Stimulated activated effector memory CD8-positive, alpha-beta T cell treated with anti-CD3 and anti-CD28 coated beads, Interleukin-12 subunit alpha, Interleukin-12 subunit beta, amount 100 ng/mL, for 72 hours (primary cell): Measurements from ENCODE around the gene LRMDA.

Experiments used
- ATAC-seq: fragments of 150-1000 bp; cut with Tn5 transposase; 2 replicates; pipeline ENCODE4 v1.10.0; 2021
- DNase-seq, 2 donors: peaks; one replicate each; pipeline ENCODE4 v3.0.0; 2021 to 2022; ENCODE audit warnings: low spot score in 2 of 2
- H3K27ac Mint-ChIP-seq: one replicate; pipeline ENCODE4 v1.8.0; 2022; ENCODE audit warnings: mild to moderate bottlenecking, mixed read lengths
- H3K36me3 Mint-ChIP-seq: one replicate; pipeline ENCODE4 v1.8.0; 2022; ENCODE audit warnings: mild to moderate bottlenecking, mixed read lengths
- H3K4me1 Mint-ChIP-seq: one replicate; pipeline ENCODE4 v1.8.0; 2022; ENCODE audit warnings: mixed read lengths
- H3K4me3 Mint-ChIP-seq: one replicate; pipeline ENCODE4 v1.8.0; 2022; ENCODE audit warnings: mild to moderate bottlenecking, mixed read lengths
- H3K9me3 Mint-ChIP-seq: one replicate; pipeline ENCODE4 v1.8.0; 2022; ENCODE audit warnings: mixed read lengths

LRMDA gene

GRCh38 chr10:75851580-75852345, 420.3 kb downstream of the LRMDA start:
- no peaks in the 10 kb centered on the region for H3K36me3 Mint-ChIP-seq
- no peak for ATAC-seq
- H3K4me1 Mint-ChIP-seq, result no peaks in the 10 kb centered on the region
- H3K27ac Mint-ChIP-seq, result no peak overlapping the region
- DNase-seq, result no peak
- no peak overlapping the region for H3K4me3 Mint-ChIP-seq
- H3K9me3 Mint-ChIP-seq, result no peaks in the 10 kb centered on the region

- DNase-seq (no peak), ATAC-seq (no peak)
- H3K36me3 Mint-ChIP-seq, result no peaks in the 10 kb centered on the region
- no peak overlapping the region for H3K4me3 Mint-ChIP-seq
- no peak overlapping the region for H3K27ac Mint-ChIP-seq
- no peaks in the 10 kb centered on the region for H3K9me3 Mint-ChIP-seq
- no peaks in the 10 kb centered on the region for H3K4me1 Mint-ChIP-seq
These were observed 421.5 kb downstream of the LRMDA start for GRCh38 chr10:75852851-75853484.

- Mint-ChIP-seq H3K27ac (no peak overlapping the region), H3K4me1 (no peaks in the 10 kb centered on the region), H3K4me3 (no peak overlapping the region), H3K36me3 (no peaks in the 10 kb centered on the region), H3K9me3 (no peaks in the 10 kb centered on the region)
- no peak for DNase-seq
- no peak for ATAC-seq
These were observed 425.9 kb downstream of the LRMDA start for GRCh38 chr10:75857269-75857846.

GRCh38 chr10:75857896-75858295, 426.5 kb downstream of the LRMDA start:
- Mint-ChIP-seq H3K9me3 (no peaks in the 10 kb centered on the region), H3K4me3 (no peak overlapping the region), H3K36me3 (no peaks in the 10 kb centered on the region), H3K4me1 (no peaks in the 10 kb centered on the region), H3K27ac (no peak overlapping the region)
- ATAC-seq, result no peak
- no peak for DNase-seq

- no peaks in the 10 kb centered on the region for H3K4me1 Mint-ChIP-seq
- H3K36me3 Mint-ChIP-seq, result no peaks in the 10 kb centered on the region
- no peak for DNase-seq
- H3K9me3 Mint-ChIP-seq, result no peaks in the 10 kb centered on the region
- ATAC-seq, result no peak
- no peak overlapping the region for H3K27ac Mint-ChIP-seq
- no peak overlapping the region for H3K4me3 Mint-ChIP-seq
These were observed 426.9 kb downstream of the LRMDA start for GRCh38 chr10:75858339-75858738.

GRCh38 chr10:75859141-75859540, 427.7 kb downstream of the LRMDA start:
- Mint-ChIP-seq H3K9me3 (no peaks in the 10 kb centered on the region), H3K36me3 (no peaks in the 10 kb centered on the region), H3K4me1 (no peaks in the 10 kb centered on the region), H3K27ac (no peak overlapping the region), H3K4me3 (no peak overlapping the region)
- no peak for DNase-seq
- ATAC-seq, result no peak

- no peak overlapping the region for H3K4me3 Mint-ChIP-seq
- no peak for ATAC-seq
- no peak overlapping the region for H3K27ac Mint-ChIP-seq
- no peaks in the 10 kb centered on the region for H3K9me3 Mint-ChIP-seq
- no peaks in the 10 kb centered on the region for H3K4me1 Mint-ChIP-seq
- H3K36me3 Mint-ChIP-seq, result no peaks in the 10 kb centered on the region
- DNase-seq, result no peak
These were observed 428.6 kb downstream of the LRMDA start for GRCh38 chr10:75860009-75860408.

- no peak for ATAC-seq
- no peak overlapping the region for H3K27ac Mint-ChIP-seq
- no peaks in the 10 kb centered on the region for H3K4me1 Mint-ChIP-seq
These were observed 430.2 kb downstream of the LRMDA start for GRCh38 chr10:75861582-75861981.

GRCh38 chr10:75862935-75863334, 431.5 kb downstream of the LRMDA start:
- H3K4me1 Mint-ChIP-seq, result no peaks in the 10 kb centered on the region
- ATAC-seq (no peak), DNase-seq (no peak)
- H3K9me3 Mint-ChIP-seq, result no peaks in the 10 kb centered on the region
- no peak overlapping the region for H3K4me3 Mint-ChIP-seq
- H3K27ac Mint-ChIP-seq, result no peak overlapping the region
- no peaks in the 10 kb centered on the region for H3K36me3 Mint-ChIP-seq

More at GRCh38 chr10:75861582-75861981, 430.2 kb downstream of the LRMDA start:
- no peak overlapping the region for H3K4me3 Mint-ChIP-seq
- H3K9me3 Mint-ChIP-seq, result no peaks in the 10 kb centered on the region
- no peaks in the 10 kb centered on the region for H3K36me3 Mint-ChIP-seq
- DNase-seq, result no peak

GRCh38 chr10:75864717-75865116, 433.3 kb downstream of the LRMDA start:
- DNase-seq (no peak), ATAC-seq (no peak)
- no peaks in the 10 kb centered on the region for H3K36me3 Mint-ChIP-seq
- no peaks in the 10 kb centered on the region for H3K4me1 Mint-ChIP-seq
- no peaks in the 10 kb centered on the region for H3K9me3 Mint-ChIP-seq
- H3K4me3 Mint-ChIP-seq, result no peak overlapping the region
- H3K27ac Mint-ChIP-seq, result no peak overlapping the region

GRCh38 chr10:75865413-75866299, 434.2 kb downstream of the LRMDA start:
- no peak for ATAC-seq
- no peak overlapping the region for H3K4me3 Mint-ChIP-seq
- DNase-seq, result no peak

GRCh38 chr10:75866300-75866625, 434.8 kb downstream of the LRMDA start:
- DNase-seq, result no peak
- no peak for ATAC-seq
- H3K9me3 Mint-ChIP-seq, result peaks cover 3% of the 10 kb centered on the region
- H3K4me1 Mint-ChIP-seq, result no peaks in the 10 kb centered on the region
- no peak overlapping the region for H3K4me3 Mint-ChIP-seq
- no peak overlapping the region for H3K27ac Mint-ChIP-seq
- H3K36me3 Mint-ChIP-seq, result no peaks in the 10 kb centered on the region

More at GRCh38 chr10:75865413-75866299, 434.2 kb downstream of the LRMDA start:
- H3K4me1 Mint-ChIP-seq, result no peaks in the 10 kb centered on the region
- peaks cover 1% of the 10 kb centered on the region for H3K9me3 Mint-ChIP-seq
- no peak overlapping the region for H3K27ac Mint-ChIP-seq
- H3K36me3 Mint-ChIP-seq, result no peaks in the 10 kb centered on the region

- DNase-seq (no peak), ATAC-seq (no peak)
- H3K36me3 Mint-ChIP-seq, result no peaks in the 10 kb centered on the region
- H3K4me1 Mint-ChIP-seq, result no peaks in the 10 kb centered on the region
- H3K27ac Mint-ChIP-seq, result no peak overlapping the region
- H3K4me3 Mint-ChIP-seq, result no peak overlapping the region
- H3K9me3 Mint-ChIP-seq, result peaks cover 3% of the 10 kb centered on the region
These were observed 435.3 kb downstream of the LRMDA start for GRCh38 chr10:75866731-75867130.

GRCh38 chr10:75868574-75868973, 437.1 kb downstream of the LRMDA start:
- ATAC-seq, result no peak
- Mint-ChIP-seq H3K4me3 (no peak overlapping the region), H3K27ac (no peak overlapping the region), H3K36me3 (no peaks in the 10 kb centered on the region), H3K4me1 (no peaks in the 10 kb centered on the region), H3K9me3 (peaks cover 3% of the 10 kb centered on the region)
- DNase-seq, result no peak

GRCh38 chr10:75870039-75870645, 438.7 kb downstream of the LRMDA start:
- ATAC-seq (no peak), DNase-seq (no peak)
- Mint-ChIP-seq H3K4me1 (no peaks in the 10 kb centered on the region), H3K27ac (no peak overlapping the region), H3K36me3 (no peaks in the 10 kb centered on the region), H3K4me3 (no peak overlapping the region), H3K9me3 (peaks cover 3% of the 10 kb centered on the region)
